Cardiac fibroblast (primary cell): ENCODE measurements around the gene CKS2.

Source experiments
- DNase-seq, 2 donors: peaks; one replicate each; pipeline versions ENCODE4 v3.0.0 to v3.0.0-alpha.2; 2010; ENCODE audit warnings: low read depth in 2 of 2
- H3K4me3 ChIP-seq, 2 donors: replicated peaks in 1 of 2; 1 replicate in 1 of 2; 2 replicates in 1 of 2; pipeline ENCODE4 v1.5.1; 2011; ENCODE audit warnings: low read depth in 2 of 2, low read length in 2 of 2, mild to moderate bottlenecking in 2 of 2, moderate library complexity in 1 of 2
- CTCF ChIP-seq: IDR thresholded peaks from one replicate; pipeline ENCODE4 v1.5.1; 2011; ENCODE audit warnings: low read depth, mild to moderate bottlenecking, low read length, inconsistent platforms

CKS2 gene

GRCh38 chr9:89349607-89350006 lies 38.6 kb downstream of the CKS2 start:
- no peak for DNase-seq
- no peak for TF ChIP-seq CTCF
- no peak overlapping the region for H3K4me3 ChIP-seq

- DNase-seq = no peak
- no peak overlapping the region for H3K4me3 ChIP-seq
- no peak for TF ChIP-seq CTCF
Observed at GRCh38 chr9:89350988-89351557, 40.1 kb downstream of the CKS2 start.

- TF ChIP-seq CTCF = no peak
- no peak for DNase-seq
- H3K4me3 ChIP-seq = no peak overlapping the region
Observed at GRCh38 chr9:89351584-89352300, 40.7 kb downstream of the CKS2 start.

GRCh38 chr9:89352451-89352850 lies 41.5 kb downstream of the CKS2 start:
- DNase-seq = no peak
- no peak overlapping the region for H3K4me3 ChIP-seq
- no peak for TF ChIP-seq CTCF

GRCh38 chr9:89352874-89353649 lies 42.1 kb downstream of the CKS2 start:
- H3K4me3 ChIP-seq = no peak overlapping the region

GRCh38 chr9:89353989-89354388 lies 43.0 kb downstream of the CKS2 start:
- H3K4me3 ChIP-seq = no peak overlapping the region
- DNase-seq = peak in 1 of 2 donors; percentile 4
- TF ChIP-seq CTCF = no peak

More at GRCh38 chr9:89352874-89353649, 42.1 kb downstream of the CKS2 start:
- no peak for DNase-seq
- TF ChIP-seq CTCF = no peak
